Neural cell (in vitro differentiated cells): Measurements from ENCODE around the gene TNS1. TPM values are rescaled to one million over a fixed set of nuclear protein-coding genes. Genes with fewer than 3 reads are reported as not detected.

ENCODE experiments used
- H2AFZ ChIP-seq: fragments of 200-600, 300-800 bp; sonication (generic), shearing (Covaris generic); 2 replicates; pipeline ENCODE4 v1.6.0; 2014; ENCODE audit warnings: low read depth, mild to moderate bottlenecking, antibody characterized with exemption, low read length, moderate library complexity
- H3F3A ChIP-seq: fragments of 200-600 bp; shearing (Covaris generic); 2 replicates; pipeline ENCODE4 v1.6.1; 2016; ENCODE audit warnings: mild to moderate bottlenecking, moderate library complexity, mixed read lengths, antibody characterized with exemption, low read length; ENCODE audit not compliant: insufficient read depth, poor library complexity, severe bottlenecking
- H3K27ac ChIP-seq: fragments of 200-600, 300-800 bp; sonication (generic), shearing (Covaris generic); 2 replicates; pipeline ENCODE4 v1.5.1; 2014; ENCODE audit warnings: mild to moderate bottlenecking, low read length, moderate library complexity
- H3K27me3 ChIP-seq: fragments of 300-800, 200-600 bp; sonication (generic), shearing (Covaris generic); 2 replicates; pipeline ENCODE4 v1.6.0; 2014; ENCODE audit warnings: mild to moderate bottlenecking, low read depth, low read length, moderate library complexity; ENCODE audit not compliant: insufficient read depth
- H3K36me3 ChIP-seq: fragments of 300-800, 200-600 bp; sonication (generic), shearing (Covaris generic); 2 replicates; pipeline ENCODE4 v1.5.1; 2014; ENCODE audit warnings: mild to moderate bottlenecking, antibody characterized with exemption, low read length, moderate library complexity; ENCODE audit not compliant: insufficient read depth
- H3K4me2 ChIP-seq: fragments of 300-800, 200-600 bp; sonication (generic), shearing (Covaris generic); 2 replicates; pipeline ENCODE4 v1.6.0; 2014; ENCODE audit warnings: mild to moderate bottlenecking, low read length
- H3K4me3 ChIP-seq: fragments of 300-800, 200-600 bp; sonication (generic), shearing (Covaris generic); 2 replicates; pipeline ENCODE4 v1.5.1; 2014; ENCODE audit warnings: mild to moderate bottlenecking, low read length, moderate library complexity
- H3K79me2 ChIP-seq: fragments of 200-600 bp; shearing (Covaris generic); replicated peaks from 2 replicates; pipeline ENCODE4 v1.6.0; 2014; ENCODE audit warnings: mild to moderate bottlenecking, low read length, moderate library complexity; ENCODE audit not compliant: insufficient read depth
- H3K9ac ChIP-seq: fragments of 300-800, 200-600 bp; sonication (generic), shearing (Covaris generic); 2 replicates; pipeline ENCODE4 v1.6.1; 2016; ENCODE audit warnings: mild to moderate bottlenecking, low read length, mixed read lengths
- H3K9me2 ChIP-seq: fragments of 200-600 bp; shearing (Covaris generic); 2 replicates; pipeline ENCODE4 v1.6.1; 2016; ENCODE audit warnings: mild to moderate bottlenecking, low read length, mixed read lengths; ENCODE audit not compliant: insufficient read depth
- H3K9me3 ChIP-seq: fragments of 200-600, 300-800 bp; sonication (generic), shearing (Covaris generic); 2 replicates; pipeline ENCODE4 v1.6.1; 2016; ENCODE audit warnings: mild to moderate bottlenecking, mixed run types, low read length, moderate library complexity, mixed read lengths
- H4K20me1 ChIP-seq: fragments of 200-600 bp; shearing (Covaris generic); 2 replicates; pipeline ENCODE4 v1.6.1; 2016; ENCODE audit warnings: mild to moderate bottlenecking, mixed run types; ENCODE audit not compliant: insufficient read depth
- EP300 ChIP-seq: fragments of 450-650 bp; conservative IDR thresholded peaks from 2 replicates; pipeline ENCODE4 v1.6.1; 2014; ENCODE audit warnings: antibody characterized with exemption, mild to moderate bottlenecking, moderate library complexity; ENCODE audit not compliant: poor library complexity, severe bottlenecking
- EZH2 ChIP-seq: fragments of 200-600, 300-800 bp; shearing (Covaris generic), sonication (generic); IDR thresholded peaks from 2 replicates; pipeline ENCODE4 v1.6.1; 2014; ENCODE audit warnings: antibody characterized with exemption, low read length, borderline replicate concordance, mild to moderate bottlenecking; ENCODE audit not compliant: insufficient read depth, poor library complexity, severe bottlenecking
- MXI1 ChIP-seq: fragments of 450-650 bp; conservative IDR thresholded peaks from 2 replicates; pipeline ENCODE4 v1.6.1; 2014; ENCODE audit warnings: antibody characterized with exemption, mild to moderate bottlenecking; ENCODE audit not compliant: poor library complexity, severe bottlenecking
- POLR2AphosphoS5 ChIP-seq: IDR thresholded peaks from 2 replicates; pipeline ENCODE4 v1.6.1; 2012
- RAD21 ChIP-seq: fragments of 450-650 bp; conservative IDR thresholded peaks from 2 replicates; pipeline ENCODE4 v1.6.1; 2014; ENCODE audit warnings: antibody characterized with exemption, mild to moderate bottlenecking, moderate library complexity
- SMC3 ChIP-seq: fragments of 450-650 bp; conservative IDR thresholded peaks from 2 replicates; pipeline ENCODE4 v1.6.1; 2014; ENCODE audit warnings: antibody characterized with exemption, mild to moderate bottlenecking, moderate library complexity; ENCODE audit not compliant: poor library complexity
- TAF1 ChIP-seq: IDR thresholded peaks from 2 replicates; pipeline ENCODE4 v1.6.1; 2012; ENCODE audit warnings: low read depth
- polyA plus RNA-seq: library from polyadenylated mRNA; depleted of rRNA; stranded (reverse); fragments of >200 nt; gene quantifications from 2 replicates; pipeline ENCODE4 v1.2.3, GENCODE V29; 2014
- TF ChIP-seq, protein P1 (sequence below): IDR thresholded peaks from 2 replicates; pipeline ENCODE4 v1.6.1; 2012; ENCODE audit warnings: borderline replicate concordance
- TF ChIP-seq, protein P2 (sequence below): fragments of 450-650 bp; IDR thresholded peaks from 2 replicates; pipeline ENCODE4 v1.5.1; 2014; ENCODE audit warnings: antibody characterized with exemption, mild to moderate bottlenecking, moderate library complexity; ENCODE audit not compliant: poor library complexity, severe bottlenecking

Gene TNS1
- polyA plus RNA-seq, 1 donor from 2014 or later = 1.5 TPM

DNA sequence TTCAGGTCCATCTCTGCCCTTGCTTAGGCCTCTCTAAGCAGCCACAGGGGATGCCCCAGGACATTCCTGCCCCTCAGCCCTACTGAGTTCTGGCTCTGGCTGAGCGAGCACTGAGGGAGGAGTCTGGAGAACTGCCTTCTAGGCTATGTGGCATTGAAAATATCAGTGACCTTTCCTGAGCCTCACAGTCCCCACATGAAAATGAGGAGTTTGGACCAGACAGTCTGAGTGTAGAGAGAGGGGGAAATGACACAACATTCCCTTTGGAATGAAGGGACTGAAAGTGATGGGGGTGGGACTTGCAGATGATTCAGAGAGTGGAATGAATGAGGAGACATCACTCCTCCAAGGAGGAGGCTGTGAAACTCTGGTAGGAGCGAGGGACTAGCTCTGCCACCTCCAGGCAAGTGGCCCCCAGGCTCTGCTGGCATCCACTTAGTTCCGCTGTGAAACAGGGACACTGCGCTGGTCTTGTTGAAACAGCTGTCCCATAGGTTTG is 8.0 kb downstream of the TNS1 start:
- H3K79me2 ChIP-seq = no peaks in the 10 kb centered on the region
- TF ChIP-seq MXI1 = no peak
- TF ChIP-seq EP300 = no peak
- no peak for TF ChIP-seq POLR2AphosphoS5
- no peak for TF ChIP-seq RAD21
- TF ChIP-seq, protein P1, sequence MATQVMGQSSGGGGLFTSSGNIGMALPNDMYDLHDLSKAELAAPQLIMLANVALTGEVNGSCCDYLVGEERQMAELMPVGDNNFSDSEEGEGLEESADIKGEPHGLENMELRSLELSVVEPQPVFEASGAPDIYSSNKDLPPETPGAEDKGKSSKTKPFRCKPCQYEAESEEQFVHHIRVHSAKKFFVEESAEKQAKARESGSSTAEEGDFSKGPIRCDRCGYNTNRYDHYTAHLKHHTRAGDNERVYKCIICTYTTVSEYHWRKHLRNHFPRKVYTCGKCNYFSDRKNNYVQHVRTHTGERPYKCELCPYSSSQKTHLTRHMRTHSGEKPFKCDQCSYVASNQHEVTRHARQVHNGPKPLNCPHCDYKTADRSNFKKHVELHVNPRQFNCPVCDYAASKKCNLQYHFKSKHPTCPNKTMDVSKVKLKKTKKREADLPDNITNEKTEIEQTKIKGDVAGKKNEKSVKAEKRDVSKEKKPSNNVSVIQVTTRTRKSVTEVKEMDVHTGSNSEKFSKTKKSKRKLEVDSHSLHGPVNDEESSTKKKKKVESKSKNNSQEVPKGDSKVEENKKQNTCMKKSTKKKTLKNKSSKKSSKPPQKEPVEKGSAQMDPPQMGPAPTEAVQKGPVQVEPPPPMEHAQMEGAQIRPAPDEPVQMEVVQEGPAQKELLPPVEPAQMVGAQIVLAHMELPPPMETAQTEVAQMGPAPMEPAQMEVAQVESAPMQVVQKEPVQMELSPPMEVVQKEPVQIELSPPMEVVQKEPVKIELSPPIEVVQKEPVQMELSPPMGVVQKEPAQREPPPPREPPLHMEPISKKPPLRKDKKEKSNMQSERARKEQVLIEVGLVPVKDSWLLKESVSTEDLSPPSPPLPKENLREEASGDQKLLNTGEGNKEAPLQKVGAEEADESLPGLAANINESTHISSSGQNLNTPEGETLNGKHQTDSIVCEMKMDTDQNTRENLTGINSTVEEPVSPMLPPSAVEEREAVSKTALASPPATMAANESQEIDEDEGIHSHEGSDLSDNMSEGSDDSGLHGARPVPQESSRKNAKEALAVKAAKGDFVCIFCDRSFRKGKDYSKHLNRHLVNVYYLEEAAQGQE = no peak
- TF ChIP-seq TAF1 = no peak

DNA sequence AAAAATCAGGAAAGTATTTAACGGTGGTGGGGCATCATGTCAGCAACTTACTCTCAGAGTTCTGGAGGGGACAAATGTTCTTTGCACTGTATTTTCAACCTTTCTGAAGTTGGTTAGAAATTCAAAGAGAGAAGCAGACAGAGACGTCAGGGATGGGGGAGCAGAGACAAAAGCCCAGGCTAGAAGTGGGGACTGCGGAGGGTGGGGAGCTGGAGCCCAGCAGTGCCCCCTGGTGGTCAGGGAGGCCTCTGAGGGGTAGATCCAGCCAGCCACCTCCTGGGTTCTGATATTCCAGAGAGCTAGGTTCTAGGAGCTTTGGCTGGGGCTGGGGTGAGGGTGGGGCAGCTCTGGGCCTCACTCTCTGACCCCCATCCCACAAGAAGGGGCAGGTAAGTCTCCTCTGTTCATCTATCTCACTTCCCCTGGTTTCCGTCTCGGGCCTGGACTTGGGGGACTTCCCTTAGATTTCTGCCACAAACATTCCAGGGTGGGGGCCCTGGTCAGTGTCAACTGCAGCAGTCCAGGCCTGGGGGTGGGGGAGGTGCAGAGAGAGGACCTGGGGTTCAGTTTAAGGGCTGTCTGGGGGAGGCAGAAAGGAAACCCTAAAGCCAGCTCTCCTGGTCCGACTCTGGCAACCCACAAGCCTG is 8.9 kb downstream of the TNS1 start:
- no peaks in the 10 kb centered on the region for H3K27me3 ChIP-seq
- H3K79me2 ChIP-seq = no peaks in the 10 kb centered on the region
- no peak overlapping the region for H3K4me3 ChIP-seq
- H3K9ac ChIP-seq = no peak overlapping the region
- H3K27ac ChIP-seq = no peak overlapping the region
- no peaks in the 10 kb centered on the region for H3K9me2 ChIP-seq
- H2AFZ ChIP-seq = no peak overlapping the region
- TF ChIP-seq TAF1 = no peak
- TF ChIP-seq, protein P2, sequence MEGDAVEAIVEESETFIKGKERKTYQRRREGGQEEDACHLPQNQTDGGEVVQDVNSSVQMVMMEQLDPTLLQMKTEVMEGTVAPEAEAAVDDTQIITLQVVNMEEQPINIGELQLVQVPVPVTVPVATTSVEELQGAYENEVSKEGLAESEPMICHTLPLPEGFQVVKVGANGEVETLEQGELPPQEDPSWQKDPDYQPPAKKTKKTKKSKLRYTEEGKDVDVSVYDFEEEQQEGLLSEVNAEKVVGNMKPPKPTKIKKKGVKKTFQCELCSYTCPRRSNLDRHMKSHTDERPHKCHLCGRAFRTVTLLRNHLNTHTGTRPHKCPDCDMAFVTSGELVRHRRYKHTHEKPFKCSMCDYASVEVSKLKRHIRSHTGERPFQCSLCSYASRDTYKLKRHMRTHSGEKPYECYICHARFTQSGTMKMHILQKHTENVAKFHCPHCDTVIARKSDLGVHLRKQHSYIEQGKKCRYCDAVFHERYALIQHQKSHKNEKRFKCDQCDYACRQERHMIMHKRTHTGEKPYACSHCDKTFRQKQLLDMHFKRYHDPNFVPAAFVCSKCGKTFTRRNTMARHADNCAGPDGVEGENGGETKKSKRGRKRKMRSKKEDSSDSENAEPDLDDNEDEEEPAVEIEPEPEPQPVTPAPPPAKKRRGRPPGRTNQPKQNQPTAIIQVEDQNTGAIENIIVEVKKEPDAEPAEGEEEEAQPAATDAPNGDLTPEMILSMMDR = peak; percentile 19
- no peaks in the 10 kb centered on the region for H3K36me3 ChIP-seq
- H3K9me3 ChIP-seq = no peaks in the 10 kb centered on the region
- H4K20me1 ChIP-seq = no peaks in the 10 kb centered on the region
- H3K4me2 ChIP-seq = no peak overlapping the region
- no peaks in the 10 kb centered on the region for H3F3A ChIP-seq

More for the DNA sequence above, 8.0 kb downstream of the TNS1 start:
- Histone ChIP-seq H3K9ac (no peak overlapping the region), H3K27me3 (no peaks in the 10 kb centered on the region), H3F3A (no peaks in the 10 kb centered on the region), H3K4me2 (no peak overlapping the region), H3K27ac (no peak overlapping the region), H3K9me3 (no peaks in the 10 kb centered on the region), H4K20me1 (no peaks in the 10 kb centered on the region), H3K36me3 (no peaks in the 10 kb centered on the region), H3K9me2 (no peaks in the 10 kb centered on the region), H3K4me3 (no peak overlapping the region), H2AFZ (no peak overlapping the region)

DNA sequence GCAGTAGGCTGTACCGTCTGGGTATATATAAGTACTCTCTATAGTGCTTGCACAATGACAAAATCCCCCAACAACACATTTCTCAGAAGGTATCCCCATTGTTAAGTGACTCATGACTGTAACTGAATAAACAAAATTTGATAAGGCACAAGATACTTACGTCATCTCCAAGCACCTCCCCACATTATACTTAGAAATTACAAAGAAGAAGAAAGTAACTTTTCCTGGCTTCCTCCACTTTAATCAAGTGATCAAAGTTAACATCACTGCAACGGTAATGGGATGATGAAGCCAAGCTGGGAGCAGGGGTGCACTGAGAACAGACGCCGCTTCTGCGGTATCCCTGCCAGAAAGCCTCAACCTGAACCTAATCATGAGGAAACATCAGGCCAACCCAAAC is 9.7 kb downstream of the TNS1 start:
- Histone ChIP-seq H3K79me2 (no peaks in the 10 kb centered on the region), H3K4me3 (no peak overlapping the region), H3K9ac (no peak overlapping the region)

More for the DNA sequence above, 9.7 kb downstream of the TNS1 start:
- Histone ChIP-seq H3K27me3 (no peaks in the 10 kb centered on the region), H4K20me1 (no peaks in the 10 kb centered on the region), H3K36me3 (no peaks in the 10 kb centered on the region), H3K9me3 (no peaks in the 10 kb centered on the region), H3K9me2 (no peaks in the 10 kb centered on the region), H3K4me2 (no peak overlapping the region), H2AFZ (no peak overlapping the region), H3F3A (no peaks in the 10 kb centered on the region), H3K27ac (no peak overlapping the region)
- TF ChIP-seq TAF1 (no peak), SMC3 (no peak), EP300 (no peak), MXI1 (no peak), POLR2AphosphoS5 (no peak), EZH2 (no peak), RAD21 (no peak)
- TF ChIP-seq, protein P1 = no peak
- TF ChIP-seq, protein P2 = no peak
